GM12872 (cell line): ENCODE measurements around the gene PNMA6E.
A peak's percentile ranks its signal among the peaks of the same experiment; 100 is the strongest.

Experiments used
- CTCF ChIP-seq: IDR thresholded peaks from 3 replicates; pipeline ENCODE4 v1.5.1; 2011; ENCODE audit warnings: low read depth, mild to moderate bottlenecking, low read length, moderate library complexity; ENCODE audit not compliant: insufficient read depth

The PNMA6E gene

DNA sequence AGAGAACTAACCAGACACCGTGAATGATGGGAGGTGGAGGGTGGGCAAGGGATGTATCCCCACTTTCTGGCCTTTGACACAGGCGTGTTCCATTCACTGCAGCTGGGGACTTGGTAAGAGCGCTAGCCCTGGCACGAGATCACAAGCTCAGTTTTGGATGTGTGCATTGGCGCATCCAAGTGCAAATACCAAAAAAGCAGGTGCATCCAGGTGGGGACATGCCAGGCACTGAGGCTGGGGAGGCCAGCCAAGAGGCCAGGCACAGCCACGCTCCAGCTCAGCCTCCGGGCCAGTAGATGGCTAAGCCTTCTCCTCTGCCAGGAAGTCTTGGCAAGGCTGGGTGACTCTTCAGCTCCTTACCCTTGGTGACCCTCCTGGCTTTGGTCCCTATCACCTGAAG, 5.8 kb upstream of the PNMA6E start:
- TF ChIP-seq CTCF = no peak

DNA sequence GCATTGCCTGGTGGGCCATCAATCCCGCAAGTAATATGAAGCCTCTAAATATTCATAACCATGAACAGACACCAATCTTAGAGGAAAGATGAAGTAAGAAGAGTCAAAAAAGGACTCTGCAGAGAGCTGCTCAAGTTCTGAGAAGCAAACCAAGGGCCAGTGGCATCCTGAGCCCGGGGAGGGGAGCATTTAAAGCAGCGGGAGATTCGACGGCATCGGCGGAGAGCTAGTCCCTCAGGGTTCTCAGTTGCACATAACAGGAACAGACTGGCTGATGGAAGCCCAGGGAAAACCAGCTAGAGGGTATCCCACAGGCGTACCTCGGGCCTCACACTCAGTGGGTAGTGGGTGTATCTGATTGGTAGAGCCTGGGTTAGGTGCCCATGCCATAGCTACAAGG, 4.9 kb upstream of the PNMA6E start:
- TF ChIP-seq CTCF = no peak

DNA sequence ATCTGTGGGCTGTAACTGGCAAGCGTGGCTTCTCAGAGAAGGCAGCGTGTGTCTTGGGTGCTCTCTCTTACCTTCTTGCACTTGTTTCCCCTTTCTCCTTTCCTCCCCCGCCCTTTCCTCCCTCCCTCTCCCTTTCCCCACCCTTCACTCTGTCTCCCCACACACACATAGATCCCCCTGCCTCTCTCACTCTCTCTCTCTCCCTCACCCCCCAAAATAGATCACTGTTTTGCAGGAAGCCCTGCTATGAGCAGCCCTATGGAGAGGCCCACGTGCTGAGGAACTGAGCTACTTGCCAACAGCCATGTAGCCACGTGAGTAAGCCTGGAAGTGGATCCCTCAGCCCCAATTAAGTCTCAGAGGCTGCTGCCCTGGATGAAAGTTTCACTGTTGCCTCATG, 4.3 kb upstream of the PNMA6E start:
- TF ChIP-seq CTCF = no peak

DNA sequence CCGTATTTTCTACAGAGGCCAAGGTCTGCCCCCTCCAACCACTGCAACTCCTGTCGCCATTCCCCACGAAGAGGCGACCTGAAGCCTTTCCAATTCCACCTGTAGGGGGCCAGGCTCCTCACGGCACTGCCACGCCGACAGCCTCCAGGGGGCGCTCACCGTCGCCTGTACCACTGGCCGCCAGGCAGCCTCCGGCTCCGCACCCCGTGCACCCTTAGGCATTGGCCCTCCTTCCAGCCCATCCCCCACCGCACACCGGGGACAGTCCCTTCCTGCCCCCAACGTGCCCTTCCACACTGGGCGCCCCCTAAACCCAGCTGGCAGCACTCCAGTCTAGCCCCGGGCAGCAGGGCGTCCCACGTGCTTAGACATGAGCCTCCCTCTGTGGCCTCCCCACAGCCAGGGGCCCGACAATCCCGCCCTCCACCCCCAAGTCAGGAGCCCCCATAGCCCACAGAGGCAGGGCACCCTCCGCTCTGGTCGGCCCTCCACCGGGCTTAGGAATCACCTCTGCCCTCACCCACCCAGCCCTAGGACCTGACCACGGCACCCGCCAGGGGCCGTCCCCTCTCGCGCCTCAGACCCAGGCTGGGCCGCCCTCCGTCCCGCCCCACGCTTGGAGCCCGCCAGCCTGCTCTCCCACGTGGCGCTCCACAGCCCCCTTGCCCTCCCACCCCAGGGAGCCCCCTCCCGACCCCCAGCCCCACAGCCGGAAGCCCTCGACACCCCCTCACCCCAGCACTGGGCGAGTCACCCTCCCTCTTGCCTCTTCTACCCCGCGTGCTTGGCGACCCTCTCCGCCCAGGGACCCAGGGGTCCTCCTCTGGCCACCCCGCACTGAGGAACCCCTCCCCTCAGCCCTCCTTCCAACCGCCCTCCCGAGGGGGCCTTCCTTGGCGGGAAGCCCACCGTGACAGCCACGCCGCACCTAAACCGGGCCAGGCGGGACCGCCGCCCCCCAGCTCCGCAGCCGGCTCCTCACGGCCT, 711 bp downstream of the PNMA6E start:
- peak; percentile 73 for TF ChIP-seq CTCF

GRCh38 chrX:153398275-153398960, 2.7 kb downstream of the PNMA6E start:
- no peak for TF ChIP-seq CTCF

- TF ChIP-seq CTCF = no peak
Observed at GRCh38 chrX:153397256-153397960, 3.7 kb downstream of the PNMA6E start.

GRCh38 chrX:153396320-153397195, 4.6 kb downstream of the PNMA6E start:
- TF ChIP-seq CTCF = no peak
